ENCODE data around the gene ZHX3. TPM values are rescaled to one million over a fixed set of nuclear protein-coding genes. Genes with fewer than 3 reads are reported as not detected.
A peak's percentile ranks its signal among the peaks of the same experiment; 100 is the strongest.

Gene ZHX3
- total and polyA plus RNA-seq, 7 experiments from 2014 or later, result 6.6 to 12.8 (median 8.1) TPM

DNA sequence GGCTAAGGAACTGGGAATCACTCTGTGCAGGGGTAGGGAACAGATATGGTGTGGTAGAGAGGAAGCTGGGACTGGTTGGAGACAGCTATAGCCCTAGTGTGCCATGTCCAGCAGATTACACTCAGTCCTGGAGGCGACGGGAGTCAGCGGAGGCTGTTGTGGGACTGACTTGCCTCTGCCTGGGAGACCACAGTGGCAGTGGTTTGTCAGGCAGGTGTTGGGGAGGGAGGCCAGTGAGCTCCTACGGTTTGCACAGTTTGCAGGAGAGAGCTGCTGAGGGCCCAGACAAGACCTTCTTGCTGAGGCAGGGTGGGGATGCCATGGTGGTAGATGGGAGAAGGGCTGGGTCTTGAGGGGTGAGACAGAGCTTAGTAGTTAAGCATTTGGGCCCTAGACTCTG is 175.3 kb downstream of the ZHX3 start:
- Mint-ChIP-seq H3K36me3 (peaks cover 0 to 61% (median 16%) of the 10 kb centered on the region in 5 donors), H3K27ac (peak overlapping the region; percentile 84 to 100 (median 94)), H3K27me3 (no peaks in the 10 kb centered on the region), H3K4me3 (peak overlapping the region; percentile 88 to 98 (median 95)), H3K9me3 (no peaks in the 10 kb centered on the region), H3K4me1 (peaks cover 77 to 87% (median 83%) of the 10 kb centered on the region in 7 donors)
- ChIA-PET POLR2A (interaction anchor here (0.8 to 16.5 kb wide), 2 partner anchors 9 to 16 kb away, joined by 3 to 604 read pairs; no protein-coding TSS in a partner anchor), CTCF (interaction anchor here (0.7 to 14.7 kb wide), 5 partner anchors 13 to 196 kb away, joined by 3 to 236 read pairs (median 4); no protein-coding TSS in a partner anchor)
- peak in 1 of 9 donors; percentile 28 for DNase-seq
- intact Hi-C loops (cut with micrococcal nuclease), result loop anchor here in 1 of 2 donors (1.0 kb wide), 1 partner anchor 9 kb away; no protein-coding TSS in a partner anchor
- H3K4me1 ChIP-seq (ENCODE audit: control insufficient read depth in 2 of 2, insufficient read depth in 2 of 2, low read length in 2 of 2), result peaks cover 74 to 78% of the 10 kb centered on the region in 2 donors
- ATAC-seq, result no peak
- peak overlapping the region; percentile 82 for H3K4me3 ChIP-seq (ENCODE audit: low read length)
- no peaks in the 10 kb centered on the region for H3K9me3 ChIP-seq (ENCODE audit: control insufficient read depth in 2 of 3, low read length in 3 of 3)
- no peaks in the 10 kb centered on the region for H3K27me3 ChIP-seq (ENCODE audit: control insufficient read depth in 2 of 2, insufficient read depth in 2 of 2, low read length in 2 of 2)
- H3K27ac ChIP-seq (ENCODE audit: low read depth, low read length), result peak overlapping the region; percentile 91
- no peaks in the 10 kb centered on the region for H3K36me3 ChIP-seq (ENCODE audit: control insufficient read depth in 2 of 3, insufficient read depth in 3 of 3, low read length in 3 of 3)

DNA sequence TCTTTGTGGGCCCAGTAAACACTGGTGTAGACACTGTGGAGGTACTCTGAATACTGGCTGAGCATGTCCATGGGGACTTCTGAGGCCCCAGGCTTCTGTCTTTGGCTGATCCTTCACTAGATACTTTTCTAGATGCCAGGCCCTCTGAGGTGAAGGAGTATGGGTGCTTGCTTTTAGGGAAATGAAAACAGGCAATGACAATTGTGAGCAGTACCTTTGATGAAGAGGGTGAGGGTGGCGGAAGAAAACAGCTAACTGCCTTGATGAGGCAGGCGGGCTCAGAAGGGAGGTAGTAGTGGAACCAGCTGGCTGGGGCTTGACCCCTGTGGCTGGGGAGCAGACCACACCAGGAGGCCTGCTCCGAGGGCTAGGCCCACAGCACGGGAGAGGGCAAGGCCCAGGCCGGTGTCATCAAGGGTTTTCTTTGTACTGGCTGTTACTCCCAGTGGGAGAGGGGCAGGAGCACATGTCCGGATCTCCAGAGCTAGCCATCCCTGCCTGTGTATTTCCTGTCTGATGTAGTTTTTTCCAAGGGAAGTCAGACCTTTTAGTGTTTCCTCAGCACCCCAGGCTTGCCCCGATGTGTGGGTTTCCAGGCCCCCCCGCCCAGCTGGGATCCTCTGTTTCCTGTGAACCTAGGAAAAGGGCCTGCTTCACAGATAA is 176.2 kb downstream of the ZHX3 start:
- peak in 6 of 9 donors; percentile 20 to 38 (median 29) for DNase-seq
- ChIA-PET POLR2A (interaction anchor here (0.5 to 16.5 kb wide), 3 partner anchors 17 to 37 kb away, joined by 3 to 604 read pairs (median 3); no protein-coding TSS in a partner anchor), CTCF (interaction anchor here (1.1 to 14.7 kb wide), 3 partner anchors 14 to 90 kb away, joined by 3 to 236 read pairs (median 5); no protein-coding TSS in a partner anchor)
- H3K4me1 Mint-ChIP-seq, result peaks cover 71 to 80% (median 76%) of the 10 kb centered on the region in 7 donors
- no peaks in the 10 kb centered on the region for H3K27me3 Mint-ChIP-seq
- peak overlapping the region; percentile 84 to 100 (median 94) for H3K27ac Mint-ChIP-seq
- H3K27me3 ChIP-seq (ENCODE audit: control insufficient read depth in 2 of 2, insufficient read depth in 2 of 2, low read length in 2 of 2), result no peaks in the 10 kb centered on the region
- peaks cover 0 to 52% (median 12%) of the 10 kb centered on the region in 5 donors for H3K36me3 Mint-ChIP-seq
- H3K9me3 Mint-ChIP-seq, result no peaks in the 10 kb centered on the region
- peak overlapping the region; percentile 82 for H3K4me3 ChIP-seq (ENCODE audit: low read length)
- intact Hi-C loops (cut with micrococcal nuclease), result loop anchor here in 1 of 2 donors (1.0 kb wide), 1 partner anchor 9 kb away; no protein-coding TSS in a partner anchor
- no peaks in the 10 kb centered on the region for H3K9me3 ChIP-seq (ENCODE audit: control insufficient read depth in 2 of 3, low read length in 3 of 3)
- no peaks in the 10 kb centered on the region for H3K36me3 ChIP-seq (ENCODE audit: control insufficient read depth in 2 of 3, insufficient read depth in 3 of 3, low read length in 3 of 3)
- H3K4me1 ChIP-seq (ENCODE audit: control insufficient read depth in 2 of 2, insufficient read depth in 2 of 2, low read length in 2 of 2), result peaks cover 65 to 72% of the 10 kb centered on the region in 2 donors
- H3K27ac ChIP-seq (ENCODE audit: low read depth, low read length), result peak overlapping the region; percentile 91
- H3K4me3 Mint-ChIP-seq, result peak overlapping the region; percentile 88 to 98 (median 95)
- no peak for ATAC-seq

DNA sequence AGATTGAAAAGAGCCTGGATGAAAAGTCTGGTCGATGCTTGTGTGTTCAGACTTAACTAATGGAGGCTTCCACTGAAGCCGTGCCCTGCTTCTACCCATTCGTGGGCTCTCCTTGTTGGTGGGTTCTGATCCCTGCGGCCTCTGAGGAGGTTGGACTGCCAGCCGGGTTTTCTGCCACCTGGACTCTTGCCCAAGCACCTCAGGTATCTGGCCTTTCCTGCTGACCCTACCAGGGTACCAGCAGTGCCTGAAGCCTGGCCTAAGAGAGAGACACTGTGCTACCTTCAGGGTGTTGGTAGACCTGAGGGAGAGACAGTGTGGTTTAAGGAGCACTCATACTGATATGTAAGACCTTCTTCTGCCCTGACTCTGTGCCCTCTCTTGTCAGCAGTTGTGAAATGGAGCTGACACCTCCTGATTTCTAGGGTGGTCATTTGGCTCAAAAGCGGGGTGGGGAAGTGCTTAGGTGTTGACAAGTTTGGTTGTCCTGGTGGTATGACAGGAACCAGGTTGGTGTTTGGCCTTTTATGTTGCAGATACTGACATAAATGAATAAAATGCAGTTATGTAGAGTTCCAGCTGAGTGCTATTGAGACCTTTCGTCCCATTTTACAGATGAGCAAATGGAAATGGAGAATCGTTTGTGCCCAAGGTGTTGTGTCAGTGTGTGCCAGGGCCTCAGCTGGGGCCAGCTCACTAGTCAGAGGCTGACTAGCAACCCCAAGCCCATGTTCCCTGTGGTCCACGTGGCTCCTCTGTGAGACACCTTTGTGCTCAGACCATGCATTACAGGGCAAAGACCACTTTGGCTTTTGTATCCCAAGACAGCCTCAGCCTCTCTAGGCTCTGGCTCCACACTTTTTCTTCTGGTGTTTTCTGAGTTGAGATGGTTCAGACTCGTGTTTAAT is 177.1 kb downstream of the ZHX3 start:
- H3K4me3 Mint-ChIP-seq, result peak overlapping the region; percentile 88 to 98 (median 95)
- no peaks in the 10 kb centered on the region for H3K9me3 ChIP-seq (ENCODE audit: control insufficient read depth in 2 of 3, low read length in 3 of 3)
- H3K27me3 ChIP-seq (ENCODE audit: control insufficient read depth in 2 of 2, insufficient read depth in 2 of 2, low read length in 2 of 2), result no peaks in the 10 kb centered on the region
- peak in 1 of 9 donors; percentile 21 for DNase-seq
- H3K9me3 Mint-ChIP-seq, result no peaks in the 10 kb centered on the region
- peak overlapping the region; percentile 82 for H3K4me3 ChIP-seq (ENCODE audit: low read length)
- ChIA-PET CTCF (interaction anchor here (1.9 to 14.7 kb wide), 3 partner anchors 15 to 92 kb away, joined by 7 to 236 read pairs (median 12); no protein-coding TSS in a partner anchor), POLR2A (interaction anchor here (0.5 to 16.5 kb wide), 3 partner anchors 18 to 37 kb away, joined by 3 to 604 read pairs (median 3); no protein-coding TSS in a partner anchor)
- H3K4me1 ChIP-seq (ENCODE audit: control insufficient read depth in 2 of 2, insufficient read depth in 2 of 2, low read length in 2 of 2), result peaks cover 61 to 72% of the 10 kb centered on the region in 2 donors
- peak overlapping the region; percentile 84 to 100 (median 94) for H3K27ac Mint-ChIP-seq
- H3K36me3 Mint-ChIP-seq, result peaks cover 0 to 51% (median 12%) of the 10 kb centered on the region in 5 donors
- intact Hi-C loops (cut with micrococcal nuclease), result loop anchor here in 1 of 2 donors (1.0 kb wide), 1 partner anchor 10 kb away; no protein-coding TSS in a partner anchor
- ATAC-seq, result no peak
- peaks cover 71 to 80% (median 76%) of the 10 kb centered on the region in 7 donors for H3K4me1 Mint-ChIP-seq
- no peaks in the 10 kb centered on the region for H3K27me3 Mint-ChIP-seq
- peak overlapping the region; percentile 91 for H3K27ac ChIP-seq (ENCODE audit: low read depth, low read length)
- H3K36me3 ChIP-seq (ENCODE audit: control insufficient read depth in 2 of 3, insufficient read depth in 3 of 3, low read length in 3 of 3), result no peaks in the 10 kb centered on the region

DNA sequence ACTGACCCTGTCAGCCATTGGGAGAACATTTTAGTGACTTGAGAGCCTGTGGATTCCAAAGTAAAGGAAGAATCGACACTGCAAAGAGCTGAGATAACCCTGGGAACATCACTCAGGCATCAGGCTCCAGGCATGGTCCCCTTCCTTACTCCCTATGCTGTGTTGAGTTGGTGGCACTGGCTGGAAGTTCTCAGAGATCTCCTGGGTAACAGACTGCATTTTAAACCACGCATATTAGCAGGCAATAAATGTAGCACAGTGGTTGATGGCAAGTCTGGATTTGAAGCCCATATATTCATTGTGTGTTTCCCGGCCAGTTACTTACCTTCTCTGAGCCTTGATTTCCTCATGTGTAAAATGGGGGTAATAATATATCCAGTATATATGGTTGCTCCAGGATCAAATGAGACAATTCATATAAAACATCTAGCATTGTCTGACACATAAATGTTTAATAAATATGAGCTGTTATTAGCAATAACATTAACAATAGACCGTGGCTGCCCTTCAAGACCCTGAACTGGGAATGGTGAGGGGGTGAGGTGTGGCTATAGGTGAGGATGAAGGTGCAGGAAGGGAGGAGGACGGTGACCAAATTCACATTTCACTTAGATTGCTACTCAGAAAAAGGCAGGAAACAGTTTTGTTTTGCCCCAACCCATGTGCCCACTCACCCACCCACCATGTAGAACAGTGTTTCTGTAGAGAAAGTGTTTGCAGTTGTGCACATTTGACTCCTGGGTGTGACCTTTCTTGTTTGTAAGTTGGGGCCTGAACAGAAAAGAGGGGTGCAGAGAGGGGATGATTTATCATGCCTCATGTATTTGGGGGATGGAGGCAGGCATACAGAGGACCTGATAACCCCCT is 178.1 kb downstream of the ZHX3 start:
- no peaks in the 10 kb centered on the region for H3K9me3 Mint-ChIP-seq
- DNase-seq, result peak in 4 of 9 donors; percentile 21 to 36 (median 27)
- H3K27ac ChIP-seq (ENCODE audit: low read depth, low read length), result peak overlapping the region; percentile 91
- no peaks in the 10 kb centered on the region for H3K27me3 Mint-ChIP-seq
- H3K27me3 ChIP-seq (ENCODE audit: control insufficient read depth in 2 of 2, insufficient read depth in 2 of 2, low read length in 2 of 2), result no peaks in the 10 kb centered on the region
- peaks cover 71 to 80% (median 76%) of the 10 kb centered on the region in 7 donors for H3K4me1 Mint-ChIP-seq
- intact Hi-C loops (cut with micrococcal nuclease), result loop anchor here (1.0 to 10.0 kb wide), 4 partner anchors 18 to 553 kb away; partner anchors contain the start of gene CHD6 (in 2 of the 2)
- no peaks in the 10 kb centered on the region for H3K36me3 ChIP-seq (ENCODE audit: control insufficient read depth in 2 of 3, insufficient read depth in 3 of 3, low read length in 3 of 3)
- peak overlapping the region; percentile 88 to 98 (median 95) for H3K4me3 Mint-ChIP-seq
- ATAC-seq, result no peak
- H3K4me1 ChIP-seq (ENCODE audit: control insufficient read depth in 2 of 2, insufficient read depth in 2 of 2, low read length in 2 of 2), result peaks cover 58 to 65% of the 10 kb centered on the region in 2 donors
- H3K9me3 ChIP-seq (ENCODE audit: control insufficient read depth in 2 of 3, low read length in 3 of 3), result no peaks in the 10 kb centered on the region
- H3K36me3 Mint-ChIP-seq, result peaks cover 0 to 41% (median 7%) of the 10 kb centered on the region in 5 donors
- H3K4me3 ChIP-seq (ENCODE audit: low read length), result peak overlapping the region; percentile 82
- ChIA-PET CTCF (interaction anchor here (0.6 to 14.7 kb wide), 4 partner anchors 16 to 127 kb away, joined by 3 to 236 read pairs (median 10); no protein-coding TSS in a partner anchor), POLR2A (interaction anchor here (0.6 to 16.5 kb wide), 3 partner anchors 19 to 92 kb away, joined by 3 to 604 read pairs (median 3); no protein-coding TSS in a partner anchor)
- H3K27ac Mint-ChIP-seq, result peak overlapping the region; percentile 84 to 100 (median 94)

- POLR2A ChIA-PET, result interaction anchor here (0.6 to 16.5 kb wide), 6 partner anchors 20 to 554 kb away, joined by 3 to 604 read pairs (median 3); no protein-coding TSS in a partner anchor
- H3K4me1 Mint-ChIP-seq, result peaks cover 63 to 80% (median 72%) of the 10 kb centered on the region in 7 donors
- peaks cover 0 to 38% (median 4%) of the 10 kb centered on the region in 5 donors for H3K36me3 Mint-ChIP-seq
These were observed 178.9 kb downstream of the ZHX3 start for GRCh38 chr20:41138475-41139226.

More at GRCh38 chr20:41138475-41139226, 178.9 kb downstream of the ZHX3 start:
- Histone ChIP-seq H3K4me1 (ENCODE audit: control insufficient read depth in 2 of 2, insufficient read depth in 2 of 2, low read length in 2 of 2) (peaks cover 49 to 57% of the 10 kb centered on the region in 2 donors), H3K27ac (ENCODE audit: low read depth, low read length) (peak overlapping the region; percentile 91), H3K4me3 (ENCODE audit: low read length) (peak overlapping the region; percentile 82), H3K36me3 (ENCODE audit: control insufficient read depth in 2 of 3, insufficient read depth in 3 of 3, low read length in 3 of 3) (no peaks in the 10 kb centered on the region), H3K9me3 (ENCODE audit: control insufficient read depth in 2 of 3, low read length in 3 of 3) (no peaks in the 10 kb centered on the region), H3K27me3 (ENCODE audit: control insufficient read depth in 2 of 2, insufficient read depth in 2 of 2, low read length in 2 of 2) (no peaks in the 10 kb centered on the region)
- no peaks in the 10 kb centered on the region for H3K27me3 Mint-ChIP-seq
- H3K27ac Mint-ChIP-seq, result peak overlapping the region; percentile 84 to 100 (median 94)
- no peaks in the 10 kb centered on the region for H3K9me3 Mint-ChIP-seq
- CTCF ChIA-PET, result interaction anchor here (0.6 to 14.7 kb wide), 7 partner anchors 16 to 202 kb away, joined by 3 to 236 read pairs (median 3); partner anchors contain the start of gene LPIN3
- peak; percentile 25 for ATAC-seq
- peak in 7 of 9 donors; percentile 33 to 61 (median 41) for DNase-seq
- H3K4me3 Mint-ChIP-seq, result peak overlapping the region; percentile 88 to 98 (median 95)
- intact Hi-C loops (cut with micrococcal nuclease), result loop anchor here (1.0 to 10.0 kb wide), 5 partner anchors 10 to 554 kb away; partner anchors contain the start of gene CHD6 (in 2 of the 2)
